Stimulated activated CD8-positive, alpha-beta memory T cell treated with anti-CD3 and anti-CD28 coated beads, Interleukin-12 subunit alpha, Interleukin-12 subunit beta, amount 100 ng/mL, for 1 hour (primary cell): Measurements from ENCODE around the gene MEX3A.
"Not testable (repeated sequence)": the region's sequence is repeated elsewhere in the genome, so short reads cannot be mapped to it uniquely, and the experiment has no call there.

Experiments used
- DNase-seq: peaks from one replicate; pipeline ENCODE4 v3.0.0-alpha.2; 2020; ENCODE audit warnings: low read depth

MEX3A gene

GRCh38 chr1:156118177-156118868 is 36.1 kb upstream of the MEX3A start:
- no peak for DNase-seq

- DNase-seq: no peak
Observed at GRCh38 chr1:156117414-156118176, 35.3 kb upstream of the MEX3A start.

- DNase-seq: not testable (repeated sequence)
Observed at GRCh38 chr1:156116731-156117130, 34.5 kb upstream of the MEX3A start.

- no peak for DNase-seq
Observed at GRCh38 chr1:156115514-156116374, 33.5 kb upstream of the MEX3A start.

- DNase-seq: no peak
Observed at GRCh38 chr1:156114919-156115513, 32.8 kb upstream of the MEX3A start.

- DNase-seq: peak; percentile 67
Observed at GRCh38 chr1:156114101-156114918, 32.0 kb upstream of the MEX3A start, which contains the start of gene LMNA. LMNA (plus strand) TSS chr1:156114711; CDS start chr1:156114919, 208 bp downstream.

- no peak for DNase-seq
Observed at GRCh38 chr1:156113282-156113950, 31.2 kb upstream of the MEX3A start.

- no peak for DNase-seq
Observed at GRCh38 chr1:156112276-156113137, 30.2 kb upstream of the MEX3A start.

- DNase-seq: no peak
Observed at GRCh38 chr1:156111355-156111962, 29.2 kb upstream of the MEX3A start.

- no peak for DNase-seq
Observed at GRCh38 chr1:156110252-156110651, 28.0 kb upstream of the MEX3A start.

- DNase-seq: no peak
Observed at GRCh38 chr1:156108664-156109241, 26.5 kb upstream of the MEX3A start.

- DNase-seq: no peak
Observed at GRCh38 chr1:156108057-156108456, 25.8 kb upstream of the MEX3A start.

GRCh38 chr1:156106624-156107488 is 24.6 kb upstream of the MEX3A start:
- no peak for DNase-seq

- DNase-seq: no peak
Observed at GRCh38 chr1:156104861-156105832, 22.9 kb upstream of the MEX3A start.

- no peak for DNase-seq
Observed at GRCh38 chr1:156104065-156104810, 22.0 kb upstream of the MEX3A start.

GRCh38 chr1:156103521-156103947 is 21.3 kb upstream of the MEX3A start:
- no peak for DNase-seq
